ENCODE data around the gene GCNT1. TPM values are rescaled to one million over a fixed set of nuclear protein-coding genes. Genes with fewer than 3 reads are reported as not detected.

The GCNT1 gene
- total RNA-seq, 1 experiment from 2014 or later = 15.3 TPM

- H3K27ac ChIP-seq = no peak overlapping the region
- ChIA-PET CTCF (no interaction called here), POLR2A (ENCODE audit: unreplicated experiment) (no interaction called here)
- no peak for DNase-seq
- no peaks in the 10 kb centered on the region for H3K79me2 ChIP-seq (ENCODE audit: low read depth)
- H3F3A ChIP-seq (ENCODE audit: insufficient read depth, low read depth) = peaks cover 15% of the 10 kb centered on the region; the same call in 1 of the 2 replicates
- H3K9me3 ChIP-seq (ENCODE audit: insufficient read depth, low read depth) = no peaks in the 10 kb centered on the region
- no peaks in the 10 kb centered on the region for H4K20me1 ChIP-seq (ENCODE audit: insufficient read depth)
- no peak overlapping the region for H3K4me2 ChIP-seq
- H3K36me3 ChIP-seq (ENCODE audit: low read depth) = no peaks in the 10 kb centered on the region
- intact Hi-C loops (cut with micrococcal nuclease; ENCODE audit: unreplicated experiment) = loop anchor here (5.0 kb wide), 1 partner anchor 122 kb away; no protein-coding TSS in a partner anchor
- no peak overlapping the region for H2AFZ ChIP-seq
- H3K27me3 ChIP-seq (ENCODE audit: insufficient read depth, low read depth) = no peaks in the 10 kb centered on the region
- BruUV-seq (replicated peaks) = no TSS peak
- no peaks in the 10 kb centered on the region for H3K9me2 ChIP-seq (ENCODE audit: insufficient read depth)
- peaks cover 22% of the 10 kb centered on the region for H3K4me1 ChIP-seq (replicated peaks; ENCODE audit: insufficient read depth)
- H3K4me3 ChIP-seq = no peak overlapping the region
- TF ChIP-seq CTCF (conservative IDR thresholded peaks at IDR 0.05) (no peak), EZH2 (IDR thresholded peaks at IDR 0.05; ENCODE audit: low read depth) (no peak)
Measured at GRCh38 chr9:76444322-76444929, 14.6 kb upstream of the GCNT1 start.

- ChIA-PET CTCF (no interaction called here), POLR2A (ENCODE audit: unreplicated experiment) (interaction anchor here (0.8 kb wide), 1 partner anchor 45 kb away, joined by 3 read pairs; no protein-coding TSS in a partner anchor)
- no peaks in the 10 kb centered on the region for H3K9me3 ChIP-seq (ENCODE audit: insufficient read depth, low read depth)
Measured at GRCh38 chr9:76445976-76446375, 13.0 kb upstream of the GCNT1 start.

GRCh38 chr9:76448501-76448900, 10.5 kb upstream of the GCNT1 start:
- Histone ChIP-seq H3K4me2 (no peak overlapping the region), H3K9me3 (ENCODE audit: insufficient read depth, low read depth) (no peaks in the 10 kb centered on the region), H3F3A (ENCODE audit: insufficient read depth, low read depth) (no peaks in the 10 kb centered on the region), H3K9me2 (ENCODE audit: insufficient read depth) (no peaks in the 10 kb centered on the region), H3K79me2 (ENCODE audit: low read depth) (no peaks in the 10 kb centered on the region), H3K27me3 (ENCODE audit: insufficient read depth, low read depth) (no peaks in the 10 kb centered on the region), H3K27ac (no peak overlapping the region), H3K4me1 (replicated peaks; ENCODE audit: insufficient read depth) (no peaks in the 10 kb centered on the region; the same call in 1 of the 2 replicates), H3K36me3 (ENCODE audit: low read depth) (no peaks in the 10 kb centered on the region), H2AFZ (no peak overlapping the region), H3K4me3 (no peak overlapping the region), H4K20me1 (ENCODE audit: insufficient read depth) (no peaks in the 10 kb centered on the region)
- POLR2A ChIA-PET (ENCODE audit: unreplicated experiment) = no interaction called here
- intact Hi-C loops (cut with micrococcal nuclease; ENCODE audit: unreplicated experiment) = loop anchor here (5.0 kb wide), 1 partner anchor 539 kb away; no protein-coding TSS in a partner anchor
- no TSS peak for BruUV-seq (replicated peaks)
- no peak for DNase-seq
- CTCF ChIA-PET = no interaction called here
- TF ChIP-seq EZH2 (IDR thresholded peaks at IDR 0.05; ENCODE audit: low read depth) (no peak), CTCF (conservative IDR thresholded peaks at IDR 0.05) (no peak)

More at GRCh38 chr9:76445976-76446375, 13.0 kb upstream of the GCNT1 start:
- peaks cover 15% of the 10 kb centered on the region; the same call in 1 of the 2 replicates for H3F3A ChIP-seq (ENCODE audit: insufficient read depth, low read depth)
- TF ChIP-seq CTCF (conservative IDR thresholded peaks at IDR 0.05) (no peak), EZH2 (IDR thresholded peaks at IDR 0.05; ENCODE audit: low read depth) (no peak)
- H3K36me3 ChIP-seq (ENCODE audit: low read depth) = no peaks in the 10 kb centered on the region
- H3K4me1 ChIP-seq (replicated peaks; ENCODE audit: insufficient read depth) = peaks cover 17% of the 10 kb centered on the region
- intact Hi-C loops (cut with micrococcal nuclease; ENCODE audit: unreplicated experiment) = loop anchor here (2.0 to 5.0 kb wide), 2 partner anchors 51 to 541 kb away; partner anchors contain the start of gene RFK
- no TSS peak for BruUV-seq (replicated peaks)
- H3K27ac ChIP-seq = no peak overlapping the region
- no peaks in the 10 kb centered on the region for H3K9me2 ChIP-seq (ENCODE audit: insufficient read depth)
- H3K4me2 ChIP-seq = no peak overlapping the region
- no peak for DNase-seq
- no peaks in the 10 kb centered on the region for H3K27me3 ChIP-seq (ENCODE audit: insufficient read depth, low read depth)
- no peak overlapping the region for H3K4me3 ChIP-seq
- H2AFZ ChIP-seq = no peak overlapping the region
- no peaks in the 10 kb centered on the region for H3K79me2 ChIP-seq (ENCODE audit: low read depth)
- no peaks in the 10 kb centered on the region for H4K20me1 ChIP-seq (ENCODE audit: insufficient read depth)

Measured in PC-9 (cell line).